ENCODE data around the gene PROX1. TPM values are rescaled to one million over a fixed set of nuclear protein-coding genes. Genes with fewer than 3 reads are reported as not detected.

Gene PROX1
- total RNA-seq, 2 donors from 2014 or later, result not detected

GRCh38 chr1:214009423-214010196 is 21.8 kb downstream of the PROX1 start:
- H3K36me3 Mint-ChIP-seq (ENCODE audit: low read depth), result no peaks in the 10 kb centered on the region
- no peak overlapping the region for H3K27ac Mint-ChIP-seq
- no peaks in the 10 kb centered on the region for H3K4me1 Mint-ChIP-seq
- no peak for ATAC-seq
- no peak for DNase-seq
- peaks cover 10% of the 10 kb centered on the region for H3K27me3 Mint-ChIP-seq
- no peak overlapping the region for H3K4me3 Mint-ChIP-seq
- H3K9me3 ChIP-seq (ENCODE audit: control insufficient read depth, low read length, poor library complexity, severe bottlenecking), result no peaks in the 10 kb centered on the region

GRCh38 chr1:214010197-214010573 is 22.4 kb downstream of the PROX1 start:
- no peaks in the 10 kb centered on the region for H3K9me3 ChIP-seq (ENCODE audit: control insufficient read depth, low read length, poor library complexity, severe bottlenecking)
- DNase-seq (no peak), ATAC-seq (no peak)
- no peaks in the 10 kb centered on the region for H3K4me1 Mint-ChIP-seq
- H3K36me3 Mint-ChIP-seq (ENCODE audit: low read depth), result no peaks in the 10 kb centered on the region
- H3K4me3 Mint-ChIP-seq, result no peak overlapping the region
- H3K27me3 Mint-ChIP-seq, result peaks cover 10% of the 10 kb centered on the region
- no peak overlapping the region for H3K27ac Mint-ChIP-seq

GRCh38 chr1:214010717-214011116 is 22.9 kb downstream of the PROX1 start:
- Mint-ChIP-seq H3K36me3 (ENCODE audit: low read depth) (no peaks in the 10 kb centered on the region), H3K4me1 (no peaks in the 10 kb centered on the region), H3K27ac (no peak overlapping the region), H3K27me3 (peaks cover 10% of the 10 kb centered on the region), H3K4me3 (no peak overlapping the region)
- no peaks in the 10 kb centered on the region for H3K9me3 ChIP-seq (ENCODE audit: control insufficient read depth, low read length, poor library complexity, severe bottlenecking)
- DNase-seq (no peak), ATAC-seq (no peak)

- DNase-seq, result no peak
- Mint-ChIP-seq H3K27me3 (peaks cover 10% of the 10 kb centered on the region), H3K4me1 (no peaks in the 10 kb centered on the region), H3K27ac (no peak overlapping the region), H3K4me3 (no peak overlapping the region), H3K36me3 (ENCODE audit: low read depth) (no peaks in the 10 kb centered on the region)
- ATAC-seq, result no peak
- H3K9me3 ChIP-seq (ENCODE audit: control insufficient read depth, low read length, poor library complexity, severe bottlenecking), result no peaks in the 10 kb centered on the region
Measured at GRCh38 chr1:214012418-214012817, 24.6 kb downstream of the PROX1 start.

- DNase-seq (no peak), ATAC-seq (no peak)
- H3K9me3 ChIP-seq (ENCODE audit: control insufficient read depth, low read length, poor library complexity, severe bottlenecking), result no peaks in the 10 kb centered on the region
- no peaks in the 10 kb centered on the region for H3K36me3 Mint-ChIP-seq (ENCODE audit: low read depth)
- H3K27ac Mint-ChIP-seq, result no peak overlapping the region
- H3K4me1 Mint-ChIP-seq, result no peaks in the 10 kb centered on the region
- H3K4me3 Mint-ChIP-seq, result no peak overlapping the region
- peaks cover 10% of the 10 kb centered on the region for H3K27me3 Mint-ChIP-seq
Measured at GRCh38 chr1:214013614-214014377, 26.0 kb downstream of the PROX1 start.

GRCh38 chr1:214014730-214015129 is 27.0 kb downstream of the PROX1 start:
- H3K36me3 Mint-ChIP-seq (ENCODE audit: low read depth), result no peaks in the 10 kb centered on the region
- H3K27me3 Mint-ChIP-seq, result peaks cover 10% of the 10 kb centered on the region
- H3K4me3 Mint-ChIP-seq, result no peak overlapping the region
- H3K4me1 Mint-ChIP-seq, result no peaks in the 10 kb centered on the region
- no peaks in the 10 kb centered on the region for H3K9me3 ChIP-seq (ENCODE audit: control insufficient read depth, low read length, poor library complexity, severe bottlenecking)
- ATAC-seq, result no peak
- no peak overlapping the region for H3K27ac Mint-ChIP-seq
- DNase-seq, result no peak

GRCh38 chr1:214017191-214017982 is 29.6 kb downstream of the PROX1 start:
- no peak for ATAC-seq
- H3K27ac Mint-ChIP-seq, result no peak overlapping the region

GRCh38 chr1:214018386-214019268 is 30.9 kb downstream of the PROX1 start:
- H3K27me3 Mint-ChIP-seq, result no peaks in the 10 kb centered on the region
- no peaks in the 10 kb centered on the region for H3K9me3 ChIP-seq (ENCODE audit: control insufficient read depth, low read length, poor library complexity, severe bottlenecking)
- H3K4me1 Mint-ChIP-seq, result no peaks in the 10 kb centered on the region
- no peak overlapping the region for H3K4me3 Mint-ChIP-seq
- no peak overlapping the region for H3K27ac Mint-ChIP-seq
- DNase-seq, result no peak
- no peak for ATAC-seq
- H3K36me3 Mint-ChIP-seq (ENCODE audit: low read depth), result no peaks in the 10 kb centered on the region

More at GRCh38 chr1:214017191-214017982, 29.6 kb downstream of the PROX1 start:
- Mint-ChIP-seq H3K27me3 (no peaks in the 10 kb centered on the region), H3K36me3 (ENCODE audit: low read depth) (no peaks in the 10 kb centered on the region), H3K4me3 (no peak overlapping the region), H3K4me1 (no peaks in the 10 kb centered on the region)
- no peak for DNase-seq
- no peaks in the 10 kb centered on the region for H3K9me3 ChIP-seq (ENCODE audit: control insufficient read depth, low read length, poor library complexity, severe bottlenecking)

GRCh38 chr1:214019499-214019898 is 31.7 kb downstream of the PROX1 start:
- ATAC-seq (no peak), DNase-seq (no peak)
- H3K27ac Mint-ChIP-seq, result no peak overlapping the region
- no peaks in the 10 kb centered on the region for H3K4me1 Mint-ChIP-seq
- H3K4me3 Mint-ChIP-seq, result no peak overlapping the region
- H3K27me3 Mint-ChIP-seq, result no peaks in the 10 kb centered on the region
- H3K9me3 ChIP-seq (ENCODE audit: control insufficient read depth, low read length, poor library complexity, severe bottlenecking), result no peaks in the 10 kb centered on the region
- H3K36me3 Mint-ChIP-seq (ENCODE audit: low read depth), result no peaks in the 10 kb centered on the region

- DNase-seq (no peak), ATAC-seq (no peak)
- Mint-ChIP-seq H3K27me3 (no peaks in the 10 kb centered on the region), H3K27ac (no peak overlapping the region), H3K4me3 (no peak overlapping the region), H3K36me3 (ENCODE audit: low read depth) (no peaks in the 10 kb centered on the region), H3K4me1 (no peaks in the 10 kb centered on the region)
- no peaks in the 10 kb centered on the region for H3K9me3 ChIP-seq (ENCODE audit: control insufficient read depth, low read length, poor library complexity, severe bottlenecking)
Measured at GRCh38 chr1:214021321-214021720, 33.5 kb downstream of the PROX1 start.

- ATAC-seq, result no peak
- peaks cover 8% of the 10 kb centered on the region for H3K27me3 Mint-ChIP-seq
- no peaks in the 10 kb centered on the region for H3K4me1 Mint-ChIP-seq
- H3K9me3 ChIP-seq (ENCODE audit: control insufficient read depth, low read length, poor library complexity, severe bottlenecking), result no peaks in the 10 kb centered on the region
- no peak overlapping the region for H3K4me3 Mint-ChIP-seq
- no peak overlapping the region for H3K27ac Mint-ChIP-seq
- DNase-seq, result no peak
- H3K36me3 Mint-ChIP-seq (ENCODE audit: low read depth), result no peaks in the 10 kb centered on the region
Measured at GRCh38 chr1:214022229-214022791, 34.5 kb downstream of the PROX1 start.

- ATAC-seq (no peak), DNase-seq (no peak)
- H3K4me1 Mint-ChIP-seq, result no peaks in the 10 kb centered on the region
- no peaks in the 10 kb centered on the region for H3K36me3 Mint-ChIP-seq (ENCODE audit: low read depth)
- no peak overlapping the region for H3K27ac Mint-ChIP-seq
- H3K4me3 Mint-ChIP-seq, result no peak overlapping the region
- H3K9me3 ChIP-seq (ENCODE audit: control insufficient read depth, low read length, poor library complexity, severe bottlenecking), result no peaks in the 10 kb centered on the region
- peaks cover 8% of the 10 kb centered on the region for H3K27me3 Mint-ChIP-seq
Measured at GRCh38 chr1:214022810-214023425, 35.1 kb downstream of the PROX1 start.
